Colonic mucosa (tissue), 4 donors: ENCODE measurements around the gene DPM2. TPM values are rescaled to one million over a fixed set of nuclear protein-coding genes. Genes with fewer than 3 reads are reported as not detected.

Source experiments
- DNase-seq: peaks from one replicate; pipeline ENCODE4 v3.0.0-alpha.2; 2020
- H3K27ac ChIP-seq: fragments of 200-600 bp; one replicate; pipeline ENCODE4 v1.8.0; 2021
- H3K27me3 ChIP-seq: fragments of 200-600 bp; one replicate; pipeline ENCODE4 v1.8.0; 2021
- H3K36me3 ChIP-seq: fragments of 200-600 bp; one replicate; pipeline ENCODE4 v1.8.0; 2021
- H3K4me1 ChIP-seq: fragments of 200-600 bp; one replicate; pipeline ENCODE4 v1.8.0; 2021; ENCODE audit warnings: mild to moderate bottlenecking
- H3K4me3 ChIP-seq: fragments of 200-600 bp; one replicate; pipeline ENCODE4 v1.8.0; 2021
- H3K9ac ChIP-seq, 2 donors: one replicate each; pipeline ENCODE4 v1.7.0; 2013; ENCODE audit warnings: control low read depth in 2 of 2, low read depth in 2 of 2, low read length in 2 of 2
- H3K9me3 ChIP-seq: fragments of 200-600 bp; one replicate; pipeline ENCODE4 v1.8.0; 2021
- intact Hi-C: fragments of 100-400 bp; cut with DNase I; formaldehyde crosslinking; loops from one replicate; pipeline ENCODE4 v1.14.1; 2022
- total RNA-seq, 2 donors: library from RNA; stranded (reverse); fragmentation: NEBNext Ultra II Directional in 1 of 2; extraction: Animal tissue kit (Norgen Biotek cat#: 25700) in 1 of 2; gene quantifications; one replicate each; pipeline ENCODE4 v1.2.1, GENCODE V29; 2021
- TF ChIP-seq, protein P1 (sequence below): fragments of 200-600 bp; IDR thresholded peaks from one replicate; pipeline ENCODE4 v1.8.0; 2022; ENCODE audit warnings: antibody characterized with exemption, mild to moderate bottlenecking
- donor health status: healthy.
- donor health status: DM: no; HTN: no; CAD: no.
- donor health status: DM: no; HTN: no; CAD: no.

The DPM2 gene
- total RNA-seq, 2 donors from 2014 or later, result 25.7 to 38.9 TPM

- no peak for DNase-seq
- Histone ChIP-seq H3K36me3 (peaks cover 14% of the 10 kb centered on the region), H3K4me1 (no peaks in the 10 kb centered on the region), H3K27ac (no peak overlapping the region), H3K27me3 (no peaks in the 10 kb centered on the region), H3K4me3 (no peak overlapping the region), H3K9ac (no peak overlapping the region), H3K9me3 (no peaks in the 10 kb centered on the region)
- TF ChIP-seq, protein P1, sequence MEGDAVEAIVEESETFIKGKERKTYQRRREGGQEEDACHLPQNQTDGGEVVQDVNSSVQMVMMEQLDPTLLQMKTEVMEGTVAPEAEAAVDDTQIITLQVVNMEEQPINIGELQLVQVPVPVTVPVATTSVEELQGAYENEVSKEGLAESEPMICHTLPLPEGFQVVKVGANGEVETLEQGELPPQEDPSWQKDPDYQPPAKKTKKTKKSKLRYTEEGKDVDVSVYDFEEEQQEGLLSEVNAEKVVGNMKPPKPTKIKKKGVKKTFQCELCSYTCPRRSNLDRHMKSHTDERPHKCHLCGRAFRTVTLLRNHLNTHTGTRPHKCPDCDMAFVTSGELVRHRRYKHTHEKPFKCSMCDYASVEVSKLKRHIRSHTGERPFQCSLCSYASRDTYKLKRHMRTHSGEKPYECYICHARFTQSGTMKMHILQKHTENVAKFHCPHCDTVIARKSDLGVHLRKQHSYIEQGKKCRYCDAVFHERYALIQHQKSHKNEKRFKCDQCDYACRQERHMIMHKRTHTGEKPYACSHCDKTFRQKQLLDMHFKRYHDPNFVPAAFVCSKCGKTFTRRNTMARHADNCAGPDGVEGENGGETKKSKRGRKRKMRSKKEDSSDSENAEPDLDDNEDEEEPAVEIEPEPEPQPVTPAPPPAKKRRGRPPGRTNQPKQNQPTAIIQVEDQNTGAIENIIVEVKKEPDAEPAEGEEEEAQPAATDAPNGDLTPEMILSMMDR, result peak; percentile 87
- intact Hi-C loops, result no loop called here
These were observed 4.8 kb upstream of the DPM2 start for GRCh38 chr9:127942216-127943010.

DNA sequence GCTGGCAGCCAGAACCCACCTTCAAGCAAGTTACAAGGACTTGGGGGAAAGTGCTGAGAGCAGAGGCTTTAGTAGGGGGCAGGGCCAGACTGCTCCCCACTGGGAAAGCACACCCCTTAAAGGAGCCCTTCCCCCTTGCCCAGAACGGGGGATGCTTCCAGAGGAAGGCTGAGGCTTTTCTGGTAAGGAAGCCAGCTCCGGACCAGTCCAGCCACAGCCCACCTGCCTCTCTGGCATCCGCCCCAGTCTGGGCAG lies 4.2 kb upstream of the DPM2 start:
- TF ChIP-seq, protein P1, result no peak
- no peak overlapping the region for H3K9ac ChIP-seq
- peaks cover 4% of the 10 kb centered on the region for H3K4me1 ChIP-seq
- H3K4me3 ChIP-seq, result no peak overlapping the region
- H3K36me3 ChIP-seq, result peaks cover 14% of the 10 kb centered on the region
- no peak overlapping the region for H3K27ac ChIP-seq
- no peaks in the 10 kb centered on the region for H3K9me3 ChIP-seq
- intact Hi-C loops, result loop anchor here (2.0 kb wide), 1 partner anchor 93 kb away; no protein-coding TSS in a partner anchor
- H3K27me3 ChIP-seq, result no peaks in the 10 kb centered on the region
- no peak for DNase-seq

- DNase-seq, result no peak
- Histone ChIP-seq H3K4me1 (peaks cover 5% of the 10 kb centered on the region), H3K4me3 (no peak overlapping the region), H3K27ac (no peak overlapping the region), H3K27me3 (no peaks in the 10 kb centered on the region), H3K36me3 (peaks cover 14% of the 10 kb centered on the region), H3K9me3 (no peaks in the 10 kb centered on the region), H3K9ac (no peak overlapping the region)
- intact Hi-C loops, result loop anchor here (2.0 kb wide), 1 partner anchor 93 kb away; no protein-coding TSS in a partner anchor
- TF ChIP-seq, protein P1, result no peak
These were observed 3.7 kb upstream of the DPM2 start for GRCh38 chr9:127941062-127941960.

DNA sequence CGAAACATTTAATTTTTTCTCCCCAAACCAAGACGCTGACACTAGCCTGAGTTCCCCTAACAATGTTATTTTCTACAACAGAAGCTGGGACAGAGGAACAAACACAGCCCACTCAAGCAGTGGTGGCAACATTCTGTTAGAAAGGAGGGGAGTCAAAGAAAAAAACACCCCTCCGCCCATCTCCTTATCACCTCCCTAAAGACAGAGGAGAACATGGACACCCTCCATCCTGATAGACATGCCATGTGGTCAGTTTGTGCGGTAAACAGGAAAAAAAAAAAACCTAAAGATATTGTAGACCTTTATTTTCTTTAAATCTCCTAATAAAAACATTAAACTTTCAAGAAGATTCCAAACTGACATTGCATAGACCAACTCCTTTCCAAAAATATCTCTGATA lies 2.9 kb upstream of the DPM2 start:
- intact Hi-C loops, result loop anchor here (2.0 kb wide), 1 partner anchor 94 kb away; no protein-coding TSS in a partner anchor
- Histone ChIP-seq H3K4me1 (peaks cover 5% of the 10 kb centered on the region), H3K9ac (no peak overlapping the region), H3K27me3 (no peaks in the 10 kb centered on the region), H3K4me3 (no peak overlapping the region), H3K36me3 (peaks cover 14% of the 10 kb centered on the region), H3K9me3 (no peaks in the 10 kb centered on the region), H3K27ac (no peak overlapping the region)
- DNase-seq, result no peak
- TF ChIP-seq, protein P1, result no peak

DNA sequence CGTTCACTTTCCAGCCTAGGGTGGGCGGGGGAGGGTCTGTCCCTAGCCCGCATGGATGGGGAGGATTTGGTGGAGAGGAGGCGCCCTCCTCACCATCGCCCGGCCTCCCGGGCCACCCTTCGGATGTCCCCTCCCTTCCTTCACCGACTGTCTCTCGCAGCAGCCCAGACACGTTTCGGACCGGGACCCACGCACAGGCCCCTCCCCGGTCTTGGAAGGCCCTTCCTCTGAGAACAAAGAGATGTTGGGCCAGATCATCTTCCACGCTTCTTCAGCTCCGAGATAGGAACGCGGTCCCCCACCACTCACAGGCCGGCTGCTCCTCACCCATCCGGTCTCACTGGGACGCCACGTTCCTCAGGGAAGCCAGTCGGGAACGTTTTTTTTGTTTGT lies 640 bp upstream of the DPM2 start:
- DNase-seq, result no peak
- Histone ChIP-seq H3K4me1 (peaks cover 5% of the 10 kb centered on the region), H3K4me3 (peak overlapping the region; percentile 70), H3K27ac (peak overlapping the region; percentile 50), H3K36me3 (peaks cover 7% of the 10 kb centered on the region), H3K9ac (peak overlapping the region; percentile 82 to 88), H3K9me3 (no peaks in the 10 kb centered on the region), H3K27me3 (no peaks in the 10 kb centered on the region)
- TF ChIP-seq, protein P1, result no peak
- intact Hi-C loops, result no loop called here
